GM12892 (cell line): ENCODE results near the gene GUCY1B1.

Source experiments
- DNase-seq: peaks from one replicate; pipeline ENCODE4 v3.0.0; 2011; ENCODE audit not compliant: insufficient read length
- FAIRE-seq: peaks from 2 replicates; lab custom pipeline; 2011; peaks lifted over from hg19 to GRCh38; lab: Jason Lieb, UNC
- POLR2A ChIP-seq: IDR thresholded peaks from 2 replicates; pipeline ENCODE4 v1.6.1; 2011; ENCODE audit warnings: low read depth, low read length, control low read depth
- POLR2AphosphoS5 ChIP-seq: IDR thresholded peaks from 2 replicates; pipeline ENCODE4 v1.6.1; 2011; ENCODE audit warnings: low read depth, low read length, control low read depth
- TAF1 ChIP-seq: IDR thresholded peaks from 2 replicates; pipeline ENCODE4 v1.6.1; 2011; ENCODE audit warnings: low read depth, mild to moderate bottlenecking, control low read depth, low read length, borderline replicate concordance

Gene GUCY1B1

DNA sequence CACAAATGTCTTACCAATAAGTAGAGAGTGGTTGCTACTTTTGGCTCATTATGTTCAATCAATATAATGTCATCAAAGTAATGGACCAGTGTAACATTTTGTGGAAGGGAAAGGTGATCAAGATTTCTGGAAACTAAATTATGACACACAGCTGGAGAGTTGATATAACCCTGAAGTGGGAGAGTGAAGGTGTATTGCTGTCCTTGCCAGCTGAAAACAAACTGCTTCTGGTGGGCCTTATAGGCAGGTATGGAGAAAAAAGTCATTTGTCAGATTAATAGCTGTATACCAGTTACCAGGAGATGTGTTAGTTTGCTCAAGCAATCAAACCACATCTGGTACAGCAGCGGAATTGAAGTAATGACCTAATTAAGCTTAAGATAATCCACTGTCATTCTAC, 17.3 kb upstream of the GUCY1B1 start:
- DNase-seq (no peak), FAIRE-seq (no peak)
- TF ChIP-seq POLR2AphosphoS5 (no peak), POLR2A (no peak), TAF1 (no peak)

DNA sequence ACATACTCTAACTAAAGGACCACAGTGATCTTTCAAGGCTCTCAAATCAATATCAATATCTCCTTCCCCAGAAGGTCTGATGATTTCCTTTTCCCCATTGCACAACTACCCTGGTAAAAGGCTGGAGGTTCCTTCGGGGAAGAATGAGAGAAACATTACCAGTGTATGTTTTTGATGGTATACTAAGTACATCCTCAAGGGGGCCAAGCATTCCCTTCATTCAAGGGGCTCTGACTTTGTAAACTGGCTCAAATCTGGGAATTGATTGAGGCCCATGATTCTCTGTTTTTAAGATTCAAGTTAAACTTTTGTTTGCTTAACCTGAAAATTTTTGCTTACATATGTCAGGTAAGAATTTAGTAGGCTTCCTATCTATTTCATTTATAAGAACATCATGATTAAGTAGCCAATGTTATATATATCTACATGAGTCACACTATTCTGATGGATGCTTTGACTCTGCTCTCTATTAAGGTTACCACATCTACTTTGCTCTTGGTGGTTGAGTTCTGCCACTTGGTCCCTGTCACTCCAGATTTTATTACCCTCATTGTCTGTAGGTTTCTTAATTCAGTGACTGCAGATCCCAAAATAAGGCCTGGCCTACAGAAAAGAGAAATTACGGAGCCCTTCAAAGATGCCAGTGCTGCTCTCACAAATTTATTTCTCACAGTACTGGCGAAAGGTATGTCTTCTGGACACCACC, 16.4 kb upstream of the GUCY1B1 start:
- FAIRE-seq: no peak
- DNase-seq: no peak
- TF ChIP-seq POLR2AphosphoS5: no peak
- TF ChIP-seq TAF1: no peak
- TF ChIP-seq POLR2A: no peak

DNA sequence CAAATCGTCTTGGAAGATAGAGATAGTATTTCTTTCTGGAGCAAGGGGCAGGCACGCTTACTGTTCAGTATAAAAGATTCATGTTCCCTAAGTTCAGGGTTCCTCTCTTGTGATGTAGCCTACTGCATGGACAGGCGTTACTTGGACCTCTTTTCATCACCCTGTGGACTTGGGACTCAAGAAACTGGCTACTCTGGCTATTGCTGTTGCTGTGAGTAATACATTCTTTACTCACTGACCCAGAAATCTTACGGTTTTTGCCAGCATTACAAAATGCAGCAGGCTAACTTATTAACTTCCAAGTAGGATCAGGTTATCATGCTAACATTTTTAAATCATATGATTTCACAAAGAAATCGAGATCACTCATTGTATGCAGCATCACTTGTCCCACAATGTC, 12.8 kb upstream of the GUCY1B1 start:
- DNase-seq (no peak), FAIRE-seq (no peak)
- TF ChIP-seq POLR2AphosphoS5 (no peak), TAF1 (no peak), POLR2A (no peak)

DNA sequence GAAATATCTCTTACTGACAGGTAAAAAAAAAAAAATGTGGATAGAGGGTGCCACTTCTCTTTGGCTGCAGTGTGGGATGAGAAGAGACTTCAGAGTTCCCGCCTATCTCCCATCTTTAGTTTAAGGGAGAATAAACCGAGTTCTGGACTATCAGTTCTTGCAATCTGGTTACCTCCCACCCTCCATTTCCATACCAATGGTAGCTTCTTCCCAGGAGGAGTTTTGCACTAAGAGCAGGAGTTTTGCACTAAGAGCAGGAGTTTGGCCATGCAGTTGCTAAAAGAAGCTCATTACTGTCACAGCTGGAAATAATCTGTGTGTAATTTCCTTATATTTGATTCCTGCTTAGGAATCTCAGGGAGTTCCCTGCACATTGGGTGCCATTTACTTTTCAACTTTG, 10.8 kb upstream of the GUCY1B1 start:
- no peak for TF ChIP-seq POLR2AphosphoS5
- no peak for TF ChIP-seq POLR2A
- TF ChIP-seq TAF1: no peak
- FAIRE-seq: no peak
- DNase-seq: no peak

DNA sequence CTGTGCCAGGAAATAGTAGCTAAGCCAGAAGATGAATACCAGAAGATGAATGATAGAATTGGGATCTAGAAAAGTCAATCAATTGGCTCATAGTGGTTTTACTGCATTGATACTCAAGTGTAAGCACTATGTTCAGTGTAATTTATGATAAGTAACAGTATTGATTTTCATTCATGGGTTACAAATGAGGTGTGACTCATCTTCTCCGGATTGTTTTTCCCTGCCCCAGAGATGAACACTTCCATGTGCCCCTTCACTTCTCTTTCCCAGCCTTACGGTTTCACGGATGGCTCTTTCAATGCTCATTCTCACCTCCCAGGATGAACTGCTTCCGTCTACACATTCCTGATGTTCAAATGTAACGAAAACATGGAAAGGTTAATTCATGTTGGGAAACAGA, 9.8 kb upstream of the GUCY1B1 start:
- no peak for TF ChIP-seq POLR2A
- TF ChIP-seq POLR2AphosphoS5: no peak
- no peak for TF ChIP-seq TAF1
- FAIRE-seq: no peak

DNA sequence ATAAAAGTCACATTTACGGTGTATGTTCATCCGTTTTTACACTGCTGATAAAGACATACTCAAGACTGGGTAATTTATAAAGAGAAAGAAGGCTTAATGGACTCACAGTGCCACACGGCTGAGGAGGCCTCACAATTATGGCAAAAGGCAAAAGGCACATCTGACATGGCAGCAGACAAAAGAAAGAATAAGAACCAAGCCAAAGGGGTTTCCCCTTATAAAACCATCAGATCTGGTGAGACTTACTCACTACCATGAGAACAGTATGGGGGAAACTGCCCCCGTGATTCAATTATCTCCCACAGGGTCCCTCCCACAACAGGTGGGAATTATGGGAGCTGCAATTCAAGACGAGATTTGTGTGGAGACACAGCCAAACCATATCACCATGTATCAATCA, 7.3 kb upstream of the GUCY1B1 start:
- DNase-seq (no peak), FAIRE-seq (no peak)
- no peak for TF ChIP-seq TAF1
- TF ChIP-seq POLR2AphosphoS5: no peak
- TF ChIP-seq POLR2A: no peak

More for the DNA sequence above, 9.8 kb upstream of the GUCY1B1 start:
- no peak for DNase-seq

DNA sequence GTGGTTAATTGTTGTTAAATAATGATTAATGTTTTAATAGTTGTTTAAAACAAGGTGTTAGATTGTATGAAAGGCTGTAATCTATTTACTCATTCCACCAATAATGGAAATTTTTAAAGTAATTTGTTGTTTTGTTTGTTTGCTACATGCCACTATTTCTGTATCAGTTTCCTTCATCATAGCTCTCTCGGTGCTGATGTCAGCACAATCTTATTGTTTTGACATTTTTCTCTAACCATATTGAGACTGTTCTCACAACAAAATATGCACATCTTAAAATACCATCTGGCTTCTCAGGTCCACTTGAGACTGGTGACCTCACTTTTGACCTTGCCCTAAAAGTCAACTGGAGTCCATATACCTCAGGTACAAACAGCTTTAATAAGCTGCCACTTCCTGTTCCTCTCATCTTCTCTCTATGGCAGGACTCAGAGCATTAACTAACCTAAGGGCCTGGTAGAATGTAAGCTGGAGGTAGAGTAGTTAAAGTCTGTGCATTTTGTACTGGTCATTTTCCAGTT, 1.0 kb upstream of the GUCY1B1 start:
- TF ChIP-seq TAF1: no peak
- no peak for TF ChIP-seq POLR2A
- no peak for TF ChIP-seq POLR2AphosphoS5
- DNase-seq (no peak), FAIRE-seq (no peak)

DNA sequence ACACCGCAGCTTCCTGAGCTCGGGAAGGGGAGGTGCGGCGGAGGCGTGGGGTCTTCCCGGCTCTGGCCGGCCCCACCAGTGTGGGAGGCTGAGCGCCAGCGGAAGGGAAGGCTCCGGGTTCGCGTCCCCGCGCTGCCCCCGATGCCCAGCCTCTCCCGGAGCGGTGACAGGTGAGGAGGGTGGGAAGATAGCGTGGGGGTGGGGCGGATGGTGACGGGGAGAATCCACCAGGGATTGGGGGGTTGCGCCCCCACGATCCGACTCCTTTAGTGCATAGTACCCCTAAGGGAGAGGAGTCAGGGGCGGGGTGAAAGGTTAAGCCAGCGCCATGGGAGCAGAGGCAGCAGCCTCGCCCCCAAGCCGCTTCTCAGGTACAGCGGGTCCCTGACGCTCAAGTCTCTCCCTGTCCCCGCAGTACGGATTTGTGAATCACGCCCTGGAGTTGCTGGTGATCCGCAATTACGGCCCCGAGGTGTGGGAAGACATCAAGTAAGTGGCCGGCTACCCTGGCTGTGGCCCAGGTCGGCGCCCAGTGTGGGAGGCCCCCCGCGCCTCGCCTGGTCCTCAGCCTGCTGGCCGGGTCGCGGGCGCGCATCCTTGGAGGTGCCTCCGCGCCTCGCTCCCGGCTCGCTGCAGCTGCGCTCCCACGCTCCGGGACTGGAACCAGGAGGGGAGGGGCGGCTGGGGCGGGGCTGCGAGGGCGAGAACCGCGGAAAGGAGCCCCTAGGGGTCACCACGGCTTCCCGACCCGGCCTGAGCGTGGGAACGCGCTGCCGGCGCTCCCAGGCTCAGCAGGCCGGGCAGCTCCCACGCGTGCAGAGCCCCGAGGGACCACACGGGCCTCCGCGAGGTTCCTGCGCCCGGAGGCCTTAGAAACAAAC, 791 bp downstream of the GUCY1B1 start:
- FAIRE-seq (no peak), DNase-seq (no peak)
- TF ChIP-seq POLR2A (no peak), TAF1 (no peak), POLR2AphosphoS5 (no peak)

DNA sequence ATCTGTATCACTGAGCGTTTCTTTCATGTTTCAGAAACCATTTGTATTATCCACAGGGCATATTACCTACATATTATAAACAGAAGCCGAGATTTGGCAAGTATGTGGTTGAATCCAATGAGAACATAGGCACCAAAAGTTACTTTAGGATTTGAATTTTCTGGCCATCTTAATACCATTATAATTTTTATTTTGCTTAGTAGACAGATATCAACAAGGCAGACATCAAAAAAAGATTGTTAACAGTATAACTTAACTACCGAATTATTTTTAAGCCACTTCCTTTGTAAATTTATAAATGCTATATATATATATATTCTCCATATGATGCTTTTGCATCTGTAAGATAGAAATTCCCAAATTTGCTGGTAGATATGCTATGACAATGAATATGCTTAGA, 2.2 kb downstream of the GUCY1B1 start:
- FAIRE-seq: no peak
- TF ChIP-seq TAF1 (no peak), POLR2A (no peak), POLR2AphosphoS5 (no peak)
- DNase-seq: no peak

DNA sequence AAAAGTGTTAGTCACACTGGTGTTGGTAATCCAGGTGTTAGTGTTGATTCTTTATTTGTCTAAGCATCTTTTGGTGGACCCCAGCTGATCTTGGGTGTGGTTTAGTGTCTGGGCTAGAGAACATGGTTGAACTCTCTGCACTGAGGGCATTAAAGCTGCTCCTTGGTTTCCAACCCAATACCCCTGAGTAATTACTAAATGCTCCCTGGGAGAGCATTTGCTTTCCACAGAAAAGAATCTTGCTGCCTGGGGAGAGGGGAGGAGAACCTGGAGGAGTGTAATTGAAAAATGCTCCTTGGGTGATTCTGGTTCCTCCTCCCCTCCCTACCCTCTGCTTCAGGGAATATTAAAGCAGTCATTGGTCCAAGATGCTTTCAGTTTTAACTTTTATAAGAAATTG, 3.1 kb downstream of the GUCY1B1 start:
- TF ChIP-seq TAF1 (no peak), POLR2AphosphoS5 (no peak), POLR2A (no peak)
- DNase-seq (no peak), FAIRE-seq (no peak)

DNA sequence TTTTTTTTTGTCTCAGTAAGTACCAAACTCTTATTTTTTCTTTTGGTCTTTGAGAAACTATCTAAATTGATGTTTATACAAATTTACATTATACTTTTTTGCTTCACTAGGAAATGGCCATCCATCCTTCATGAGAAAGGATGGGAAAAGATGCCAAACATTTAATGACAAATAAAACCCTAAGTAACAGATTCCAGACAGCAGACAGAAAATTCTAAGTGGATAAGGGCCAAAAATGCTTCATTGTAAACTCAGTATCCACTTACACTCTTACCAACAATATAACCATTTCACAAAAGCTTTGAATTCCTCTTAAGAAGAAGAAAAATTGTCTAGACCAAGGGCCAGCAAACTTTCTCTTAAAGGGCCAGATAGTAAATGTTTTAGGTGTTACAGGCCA, 3.5 kb downstream of the GUCY1B1 start:
- FAIRE-seq (no peak), DNase-seq (no peak)
- no peak for TF ChIP-seq POLR2A
- no peak for TF ChIP-seq POLR2AphosphoS5
- no peak for TF ChIP-seq TAF1
